Right lung (tissue), 5 donors: ENCODE data around the gene ERBB4. TPM values are rescaled to one million over a fixed set of nuclear protein-coding genes. Genes with fewer than 3 reads are reported as not detected.

ENCODE experiments used
- DNase-seq, 2 donors: peaks; one replicate each; pipeline ENCODE4 v3.0.0-alpha.2; 2013
- polyA plus RNA-seq, 5 donors: library from polyadenylated mRNA; unstranded; fragments of 120-200 nt; gene quantifications; one replicate each; pipeline versions ENCODE4 v1.2.1 to v1.2.3, GENCODE V29; 2013; ENCODE audit warnings: inconsistent platforms in 1 of 5, low replicate concordance in 1 of 5; ENCODE audit not compliant: insufficient read length in 5 of 5, insufficient read depth in 1 of 5

ERBB4 gene
- polyA plus RNA-seq, 5 donors, result 0.90 to 1.9 (median 1.2) TPM

- DNase-seq, result no peak
Measured at GRCh38 chr2:212364112-212364985, 174.3 kb downstream of the ERBB4 start.

GRCh38 chr2:212361174-212361756, 177.3 kb downstream of the ERBB4 start:
- DNase-seq, result no peak

- no peak for DNase-seq
Measured at GRCh38 chr2:212360068-212360460, 178.5 kb downstream of the ERBB4 start.

GRCh38 chr2:212359425-212360067, 179.1 kb downstream of the ERBB4 start:
- no peak for DNase-seq

- no peak for DNase-seq
Measured at GRCh38 chr2:212357606-212358005, 181.0 kb downstream of the ERBB4 start.

GRCh38 chr2:212354382-212354781, 184.2 kb downstream of the ERBB4 start:
- no peak for DNase-seq

- no peak for DNase-seq
Measured at GRCh38 chr2:212348501-212348900, 190.1 kb downstream of the ERBB4 start.

- DNase-seq, result no peak
Measured at GRCh38 chr2:212346865-212347264, 191.7 kb downstream of the ERBB4 start.

GRCh38 chr2:212345966-212346365, 192.6 kb downstream of the ERBB4 start:
- no peak for DNase-seq

GRCh38 chr2:212344131-212344530, 194.5 kb downstream of the ERBB4 start:
- no peak for DNase-seq

GRCh38 chr2:212343167-212343566, 195.4 kb downstream of the ERBB4 start:
- no peak for DNase-seq

- no peak for DNase-seq
Measured at GRCh38 chr2:212337486-212338343, 200.9 kb downstream of the ERBB4 start.

GRCh38 chr2:212337036-212337435, 201.6 kb downstream of the ERBB4 start:
- DNase-seq, result no peak

- DNase-seq, result no peak
Measured at GRCh38 chr2:212330263-212330662, 208.3 kb downstream of the ERBB4 start.

GRCh38 chr2:212328712-212329496, 209.7 kb downstream of the ERBB4 start:
- DNase-seq, result peak in 1 of 2 donors; percentile 25

- no peak for DNase-seq
Measured at GRCh38 chr2:212328136-212328535, 210.5 kb downstream of the ERBB4 start.

- no peak for DNase-seq
Measured at GRCh38 chr2:212327171-212327809, 211.3 kb downstream of the ERBB4 start.

GRCh38 chr2:212318636-212319035, 220.0 kb downstream of the ERBB4 start:
- DNase-seq, result no peak

- DNase-seq, result no peak
Measured at GRCh38 chr2:212314680-212315079, 223.9 kb downstream of the ERBB4 start.

- no peak for DNase-seq
Measured at GRCh38 chr2:212311807-212312404, 226.7 kb downstream of the ERBB4 start.
